Measurements from ENCODE around the gene FYN.

DNA sequence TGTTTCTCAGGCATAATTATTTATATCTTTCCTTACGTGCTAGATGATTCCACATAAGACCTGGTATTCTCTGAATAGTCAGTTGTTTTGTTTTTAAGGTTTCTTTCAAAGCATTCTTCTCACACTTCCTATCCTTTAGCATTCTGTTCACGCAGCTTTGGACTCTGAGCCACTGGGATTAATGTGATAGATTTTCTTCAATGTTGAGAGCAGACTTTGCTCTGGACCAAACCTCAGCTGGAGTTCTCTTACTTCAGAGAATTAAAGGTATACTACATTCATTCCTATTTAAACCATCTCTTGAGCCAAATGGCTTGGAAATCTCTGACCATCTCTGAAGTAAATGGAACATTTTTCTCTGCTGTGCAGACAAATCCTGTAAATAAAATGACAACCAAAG lies 196.9 kb downstream of the FYN start:
- TF ChIP-seq, protein P1, sequence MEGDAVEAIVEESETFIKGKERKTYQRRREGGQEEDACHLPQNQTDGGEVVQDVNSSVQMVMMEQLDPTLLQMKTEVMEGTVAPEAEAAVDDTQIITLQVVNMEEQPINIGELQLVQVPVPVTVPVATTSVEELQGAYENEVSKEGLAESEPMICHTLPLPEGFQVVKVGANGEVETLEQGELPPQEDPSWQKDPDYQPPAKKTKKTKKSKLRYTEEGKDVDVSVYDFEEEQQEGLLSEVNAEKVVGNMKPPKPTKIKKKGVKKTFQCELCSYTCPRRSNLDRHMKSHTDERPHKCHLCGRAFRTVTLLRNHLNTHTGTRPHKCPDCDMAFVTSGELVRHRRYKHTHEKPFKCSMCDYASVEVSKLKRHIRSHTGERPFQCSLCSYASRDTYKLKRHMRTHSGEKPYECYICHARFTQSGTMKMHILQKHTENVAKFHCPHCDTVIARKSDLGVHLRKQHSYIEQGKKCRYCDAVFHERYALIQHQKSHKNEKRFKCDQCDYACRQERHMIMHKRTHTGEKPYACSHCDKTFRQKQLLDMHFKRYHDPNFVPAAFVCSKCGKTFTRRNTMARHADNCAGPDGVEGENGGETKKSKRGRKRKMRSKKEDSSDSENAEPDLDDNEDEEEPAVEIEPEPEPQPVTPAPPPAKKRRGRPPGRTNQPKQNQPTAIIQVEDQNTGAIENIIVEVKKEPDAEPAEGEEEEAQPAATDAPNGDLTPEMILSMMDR (conservative IDR thresholded peaks at IDR 0.05; ENCODE audit: low read depth, low read length): no peak
- no peak for TF ChIP-seq EZH2 (IDR thresholded peaks at IDR 0.05; ENCODE audit: borderline replicate concordance, low read depth, low read length, poor library complexity, severe bottlenecking)
